Mammary epithelial cell (primary cell): ENCODE measurements around the gene EID1.

ENCODE experiments used
- EZH2 ChIP-seq: IDR thresholded peaks from 2 replicates; pipeline ENCODE4 v1.6.1; 2012; ENCODE audit warnings: low read length, inconsistent platforms, borderline replicate concordance
- TF ChIP-seq, protein P1 (sequence below), 2 donors: IDR thresholded peaks in 1 of 2; conservative IDR thresholded peaks in 1 of 2; 2 replicates each; pipeline ENCODE4 v1.5.1; 2011 to 2012; ENCODE audit warnings: inconsistent platforms in 2 of 2, low read length in 2 of 2, mild to moderate bottlenecking in 2 of 2, control low read depth in 1 of 2, low read depth in 1 of 2; ENCODE audit not compliant: insufficient read depth in 1 of 2; ENCODE audit errors: extremely low read depth in 1 of 2

DNA sequence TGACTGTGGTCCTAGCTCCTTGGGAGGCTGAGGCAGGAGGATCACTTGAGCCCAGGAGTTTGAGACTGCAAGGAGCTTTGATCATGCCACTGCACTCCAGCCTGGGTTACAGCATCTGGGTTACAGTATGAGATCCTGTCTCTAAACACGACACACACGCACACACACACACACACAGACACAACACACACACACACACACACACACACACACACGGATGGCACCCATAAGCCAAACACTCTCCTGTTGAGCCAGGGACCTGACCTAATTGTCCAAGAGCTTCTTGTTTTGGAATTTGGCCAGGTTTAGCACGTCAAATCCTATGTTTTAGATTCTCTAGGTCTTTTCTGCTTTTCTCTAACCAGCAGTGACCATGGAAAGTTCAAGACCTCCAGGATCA, 26.8 kb downstream of the EID1 start:
- TF ChIP-seq, protein P1, sequence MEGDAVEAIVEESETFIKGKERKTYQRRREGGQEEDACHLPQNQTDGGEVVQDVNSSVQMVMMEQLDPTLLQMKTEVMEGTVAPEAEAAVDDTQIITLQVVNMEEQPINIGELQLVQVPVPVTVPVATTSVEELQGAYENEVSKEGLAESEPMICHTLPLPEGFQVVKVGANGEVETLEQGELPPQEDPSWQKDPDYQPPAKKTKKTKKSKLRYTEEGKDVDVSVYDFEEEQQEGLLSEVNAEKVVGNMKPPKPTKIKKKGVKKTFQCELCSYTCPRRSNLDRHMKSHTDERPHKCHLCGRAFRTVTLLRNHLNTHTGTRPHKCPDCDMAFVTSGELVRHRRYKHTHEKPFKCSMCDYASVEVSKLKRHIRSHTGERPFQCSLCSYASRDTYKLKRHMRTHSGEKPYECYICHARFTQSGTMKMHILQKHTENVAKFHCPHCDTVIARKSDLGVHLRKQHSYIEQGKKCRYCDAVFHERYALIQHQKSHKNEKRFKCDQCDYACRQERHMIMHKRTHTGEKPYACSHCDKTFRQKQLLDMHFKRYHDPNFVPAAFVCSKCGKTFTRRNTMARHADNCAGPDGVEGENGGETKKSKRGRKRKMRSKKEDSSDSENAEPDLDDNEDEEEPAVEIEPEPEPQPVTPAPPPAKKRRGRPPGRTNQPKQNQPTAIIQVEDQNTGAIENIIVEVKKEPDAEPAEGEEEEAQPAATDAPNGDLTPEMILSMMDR (conservative IDR thresholded peaks at IDR 0.05 in 1 of 2, IDR thresholded peaks at IDR 0.05 in 1 of 2; ENCODE audit: extremely low read depth in 1 of 2, insufficient read depth in 1 of 2, low read depth in 1 of 2, low read length in 2 of 2), result no peak
- TF ChIP-seq EZH2, result no peak
